GM23248 (cell line): ENCODE data around the gene MFAP4.

Experiments used
- EZH2 ChIP-seq: fragments of 200-600 bp; sonication (generic); IDR thresholded peaks from 2 replicates; pipeline ENCODE4 v1.6.1; 2018; ENCODE audit warnings: antibody characterized with exemption, mild to moderate bottlenecking; ENCODE audit not compliant: insufficient read depth, poor library complexity, severe bottlenecking
- EZH2phosphoT487 ChIP-seq: fragments of 200-600 bp; sonication (generic); IDR thresholded peaks from 2 replicates; pipeline ENCODE4 v1.6.1; 2018; ENCODE audit warnings: antibody characterized with exemption, moderate library complexity, mild to moderate bottlenecking, low read depth; ENCODE audit not compliant: insufficient read depth

DNA sequence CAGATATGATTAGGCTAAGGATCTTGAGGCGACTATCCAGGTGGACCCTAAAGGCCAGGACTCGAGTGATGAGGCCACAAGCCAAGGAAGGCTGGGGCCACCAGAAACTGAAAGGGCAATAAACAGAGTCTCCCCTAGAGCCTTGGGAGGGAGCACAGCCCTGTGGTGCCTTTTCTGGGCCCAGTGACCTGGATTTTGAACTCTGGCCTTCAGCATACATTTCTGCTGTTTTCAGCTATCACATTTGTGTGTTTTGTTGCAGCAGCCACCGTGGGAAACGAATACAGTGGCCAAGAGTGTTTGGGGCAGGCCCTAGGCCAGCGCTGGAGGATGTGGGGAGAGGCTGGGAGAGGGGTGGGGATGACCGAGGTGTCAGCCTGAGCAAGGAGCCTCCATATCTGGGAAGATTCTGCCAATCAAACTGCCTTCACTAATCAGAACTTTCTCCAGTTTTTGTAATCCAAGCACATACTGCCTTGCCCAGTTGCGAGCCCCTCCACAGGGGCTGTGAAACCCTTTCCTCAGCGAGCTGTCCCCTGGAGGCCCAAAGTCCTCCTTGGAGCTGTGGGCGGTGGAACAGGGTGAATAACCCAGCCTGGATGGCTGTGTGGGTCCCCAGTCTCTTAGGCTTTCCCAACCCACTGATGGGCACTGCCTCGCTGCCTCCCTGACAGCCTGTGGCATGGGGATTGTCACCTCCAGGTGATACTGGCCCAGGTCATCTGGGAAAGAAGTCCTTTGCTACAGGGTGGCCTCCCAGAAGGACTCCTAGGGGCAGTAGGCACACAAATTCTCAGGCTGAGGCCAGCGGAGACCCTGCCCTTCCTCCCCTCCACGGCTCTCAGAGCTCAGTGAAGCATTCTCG lies 41.3 kb downstream of the MFAP4 start:
- no peak for TF ChIP-seq EZH2
- no peak for TF ChIP-seq EZH2phosphoT487
